ENCODE results near the gene LAMA2. TPM values are rescaled to one million over a fixed set of nuclear protein-coding genes. Genes with fewer than 3 reads are reported as not detected.

The LAMA2 gene
- total RNA-seq, 1 donor from 2014 or later: 1.9 TPM

DNA sequence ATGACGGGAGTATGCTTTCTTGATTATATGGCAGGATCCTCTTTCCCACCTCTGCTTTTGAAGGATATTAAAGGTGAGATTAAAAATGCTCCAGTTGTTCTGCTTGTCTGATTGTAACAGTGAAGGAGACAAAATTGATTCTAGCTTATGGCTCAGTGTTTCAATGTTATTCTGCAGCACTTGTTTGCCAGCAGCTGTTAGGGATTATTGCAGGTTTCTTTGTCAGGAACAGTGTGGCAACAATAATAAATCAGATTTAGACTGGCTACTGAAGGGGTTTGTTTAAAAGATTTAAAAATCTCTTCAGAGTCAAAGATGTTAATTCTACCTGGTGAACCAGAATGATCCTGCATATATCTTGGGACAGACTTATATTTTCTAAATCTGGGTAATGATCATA lies 126.9 kb downstream of the LAMA2 start:
- no peak overlapping the region for H3K27ac Mint-ChIP-seq (ENCODE audit: unreplicated experiment)
- no peak overlapping the region for H3K4me3 Mint-ChIP-seq (ENCODE audit: unreplicated experiment)
- no peak for DNase-seq (ENCODE audit: low spot score)
- H3K36me3 Mint-ChIP-seq (ENCODE audit: low read depth): no peaks in the 10 kb centered on the region
- peaks cover 9% of the 10 kb centered on the region for H3K27me3 Mint-ChIP-seq (ENCODE audit: low read depth)
- H3K4me1 Mint-ChIP-seq (ENCODE audit: low read depth): no peaks in the 10 kb centered on the region
- H3K9me3 Mint-ChIP-seq (ENCODE audit: low read depth): no peaks in the 10 kb centered on the region
- TF ChIP-seq, protein P1, sequence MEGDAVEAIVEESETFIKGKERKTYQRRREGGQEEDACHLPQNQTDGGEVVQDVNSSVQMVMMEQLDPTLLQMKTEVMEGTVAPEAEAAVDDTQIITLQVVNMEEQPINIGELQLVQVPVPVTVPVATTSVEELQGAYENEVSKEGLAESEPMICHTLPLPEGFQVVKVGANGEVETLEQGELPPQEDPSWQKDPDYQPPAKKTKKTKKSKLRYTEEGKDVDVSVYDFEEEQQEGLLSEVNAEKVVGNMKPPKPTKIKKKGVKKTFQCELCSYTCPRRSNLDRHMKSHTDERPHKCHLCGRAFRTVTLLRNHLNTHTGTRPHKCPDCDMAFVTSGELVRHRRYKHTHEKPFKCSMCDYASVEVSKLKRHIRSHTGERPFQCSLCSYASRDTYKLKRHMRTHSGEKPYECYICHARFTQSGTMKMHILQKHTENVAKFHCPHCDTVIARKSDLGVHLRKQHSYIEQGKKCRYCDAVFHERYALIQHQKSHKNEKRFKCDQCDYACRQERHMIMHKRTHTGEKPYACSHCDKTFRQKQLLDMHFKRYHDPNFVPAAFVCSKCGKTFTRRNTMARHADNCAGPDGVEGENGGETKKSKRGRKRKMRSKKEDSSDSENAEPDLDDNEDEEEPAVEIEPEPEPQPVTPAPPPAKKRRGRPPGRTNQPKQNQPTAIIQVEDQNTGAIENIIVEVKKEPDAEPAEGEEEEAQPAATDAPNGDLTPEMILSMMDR (IDR thresholded peaks at IDR 0.05): no peak

DNA sequence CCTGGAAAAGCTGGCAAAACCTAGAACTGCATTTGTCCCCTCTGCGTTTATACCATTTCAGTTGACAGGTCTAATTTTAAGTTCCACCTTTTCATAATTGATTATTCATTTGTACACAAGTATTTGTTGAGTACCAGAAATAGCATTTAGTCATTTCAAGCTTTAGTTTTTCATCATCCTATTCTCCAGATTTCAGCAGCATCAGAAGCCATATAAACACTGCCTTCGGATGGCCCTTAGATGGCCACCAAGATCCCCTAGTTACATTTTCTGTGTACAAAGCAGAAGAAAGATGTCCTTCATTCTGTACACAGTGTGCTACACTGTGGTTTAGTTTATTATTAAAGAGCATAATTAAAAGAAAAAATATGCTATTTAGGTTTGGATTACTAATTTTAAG lies 131.4 kb downstream of the LAMA2 start:
- H3K27me3 Mint-ChIP-seq (ENCODE audit: low read depth): peaks cover 2% of the 10 kb centered on the region
- no peak overlapping the region for H3K4me3 Mint-ChIP-seq (ENCODE audit: unreplicated experiment)
- no peaks in the 10 kb centered on the region for H3K36me3 Mint-ChIP-seq (ENCODE audit: low read depth)
- no peaks in the 10 kb centered on the region for H3K4me1 Mint-ChIP-seq (ENCODE audit: low read depth)
- no peak overlapping the region for H3K27ac Mint-ChIP-seq (ENCODE audit: unreplicated experiment)
- TF ChIP-seq, protein P1 (IDR thresholded peaks at IDR 0.05): no peak
- DNase-seq (ENCODE audit: low spot score): no peak
- peaks cover 6% of the 10 kb centered on the region for H3K9me3 Mint-ChIP-seq (ENCODE audit: low read depth)

DNA sequence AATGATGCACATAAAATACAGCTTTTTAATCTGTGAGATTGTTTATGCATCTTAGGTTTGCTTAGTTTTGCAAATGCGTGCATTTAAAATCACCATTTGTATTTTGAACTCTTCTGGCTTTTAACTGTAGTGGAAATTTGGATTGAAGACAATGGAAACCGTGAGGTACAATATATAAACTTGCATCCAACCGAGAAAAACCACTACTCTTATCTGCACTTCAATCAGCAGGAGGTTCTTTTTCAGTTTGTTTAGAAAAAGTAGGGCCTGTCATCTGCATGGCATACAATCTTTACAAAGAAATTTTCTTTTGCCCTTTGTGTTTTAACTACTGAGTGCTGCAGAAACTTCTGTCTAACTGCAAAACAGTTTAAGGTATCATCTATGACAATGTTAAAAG lies 132.8 kb downstream of the LAMA2 start:
- H3K4me1 Mint-ChIP-seq (ENCODE audit: low read depth): no peaks in the 10 kb centered on the region
- DNase-seq (ENCODE audit: low spot score): no peak
- H3K4me3 Mint-ChIP-seq (ENCODE audit: unreplicated experiment): no peak overlapping the region
- H3K27ac Mint-ChIP-seq (ENCODE audit: unreplicated experiment): no peak overlapping the region
- TF ChIP-seq, protein P1 (IDR thresholded peaks at IDR 0.05): no peak
- H3K36me3 Mint-ChIP-seq (ENCODE audit: low read depth): no peaks in the 10 kb centered on the region
- H3K9me3 Mint-ChIP-seq (ENCODE audit: low read depth): peaks cover 6% of the 10 kb centered on the region
- H3K27me3 Mint-ChIP-seq (ENCODE audit: low read depth): peaks cover 4% of the 10 kb centered on the region

DNA sequence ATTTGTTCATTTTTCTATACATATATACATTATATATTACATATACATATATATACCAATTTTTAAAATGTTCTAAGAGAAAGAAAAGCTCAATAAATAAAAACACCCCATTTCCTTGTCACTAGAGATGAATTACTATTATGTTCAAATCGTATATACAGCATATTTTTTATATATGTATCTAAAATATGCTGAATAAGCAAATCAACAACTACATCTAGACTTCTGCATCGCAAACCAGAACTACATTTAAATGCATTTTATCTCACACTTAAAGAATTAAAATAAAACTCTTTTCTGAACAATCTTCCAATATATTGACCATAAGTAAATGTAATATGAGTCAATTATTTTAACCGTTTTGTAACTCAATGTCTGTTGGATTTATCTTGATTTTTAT lies 133.9 kb downstream of the LAMA2 start:
- no peak for DNase-seq (ENCODE audit: low spot score)
- no peak overlapping the region for H3K4me3 Mint-ChIP-seq (ENCODE audit: unreplicated experiment)
- H3K9me3 Mint-ChIP-seq (ENCODE audit: low read depth): peaks cover 6% of the 10 kb centered on the region
- TF ChIP-seq, protein P1 (IDR thresholded peaks at IDR 0.05): no peak
- peaks cover 3% of the 10 kb centered on the region for H3K27me3 Mint-ChIP-seq (ENCODE audit: low read depth)
- no peaks in the 10 kb centered on the region for H3K4me1 Mint-ChIP-seq (ENCODE audit: low read depth)
- no peak overlapping the region for H3K27ac Mint-ChIP-seq (ENCODE audit: unreplicated experiment)
- no peaks in the 10 kb centered on the region for H3K36me3 Mint-ChIP-seq (ENCODE audit: low read depth)

DNA sequence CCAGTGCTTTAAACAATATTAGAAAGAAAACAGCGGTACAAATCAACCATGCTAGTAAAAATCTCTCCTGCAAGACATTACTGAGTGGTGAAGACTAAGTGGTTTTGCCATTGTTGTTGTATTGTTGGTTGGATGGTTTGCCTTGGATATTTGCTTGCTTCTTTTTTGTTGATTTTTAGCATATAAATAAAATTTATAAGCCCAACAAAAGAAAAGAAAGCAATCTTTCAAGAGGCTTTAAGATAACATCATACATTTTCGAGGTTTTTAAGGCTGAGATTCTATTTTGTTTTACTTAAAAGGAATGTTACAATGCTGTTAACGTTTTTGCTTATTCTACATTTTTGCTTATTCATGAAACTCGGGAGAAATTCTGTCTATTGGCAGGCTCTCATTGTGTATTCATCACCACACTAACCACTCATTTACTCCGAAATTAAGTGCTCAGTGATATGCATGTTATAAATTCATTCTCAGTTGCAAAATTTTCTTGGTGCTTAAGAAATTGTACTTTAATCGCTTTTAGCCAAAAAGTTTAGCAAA lies 139.1 kb downstream of the LAMA2 start:
- H3K27ac Mint-ChIP-seq (ENCODE audit: unreplicated experiment): no peak overlapping the region
- no peak for DNase-seq (ENCODE audit: low spot score)
- H3K4me3 Mint-ChIP-seq (ENCODE audit: unreplicated experiment): no peak overlapping the region
- peaks cover 3% of the 10 kb centered on the region for H3K27me3 Mint-ChIP-seq (ENCODE audit: low read depth)
- no peaks in the 10 kb centered on the region for H3K4me1 Mint-ChIP-seq (ENCODE audit: low read depth)
- H3K36me3 Mint-ChIP-seq (ENCODE audit: low read depth): no peaks in the 10 kb centered on the region
- peaks cover 6% of the 10 kb centered on the region for H3K9me3 Mint-ChIP-seq (ENCODE audit: low read depth)
- TF ChIP-seq, protein P1 (IDR thresholded peaks at IDR 0.05): no peak

Measured in chondrocyte (in vitro differentiated cells).